H9 (cell line): Measurements from ENCODE around the gene CFAP61. TPM values are rescaled to one million over a fixed set of nuclear protein-coding genes. Genes with fewer than 3 reads are reported as not detected.

ENCODE experiments used
- DNase-seq: peaks from one replicate; pipeline ENCODE4 v3.0.0-alpha.2; 2017
- H2AFZ ChIP-seq: one replicate; pipeline ENCODE4 v1.6.1; 2013; ENCODE audit warnings: mild to moderate bottlenecking, low read length, control low read depth, moderate library complexity
- H2AK5ac ChIP-seq: 2 replicates; pipeline ENCODE4 v1.6.1; 2013; ENCODE audit warnings: low read length, control low read depth, mixed read lengths; ENCODE audit not compliant: insufficient read length
- H2BK120ac ChIP-seq: one replicate; pipeline ENCODE4 v1.6.1; 2013; ENCODE audit warnings: low read depth, mild to moderate bottlenecking, low read length, control low read depth, inconsistent platforms; ENCODE audit not compliant: poor library complexity, severe bottlenecking
- H2BK12ac ChIP-seq: 2 replicates; pipeline ENCODE4 v1.6.1; 2013; ENCODE audit warnings: low read length, control low read depth, mixed read lengths, low read depth; ENCODE audit not compliant: insufficient read length
- H2BK15ac ChIP-seq: 2 replicates; pipeline ENCODE4 v1.6.1; 2013; ENCODE audit warnings: low read depth, low read length, control low read depth
- H2BK20ac ChIP-seq: one replicate; pipeline ENCODE4 v1.6.1; 2013; ENCODE audit warnings: low read depth, mild to moderate bottlenecking, low read length, control low read depth, inconsistent platforms; ENCODE audit not compliant: poor library complexity, severe bottlenecking
- H2BK5ac ChIP-seq: 2 replicates; pipeline ENCODE4 v1.6.1; 2013; ENCODE audit warnings: low read length, control low read depth, mixed read lengths; ENCODE audit not compliant: insufficient read length
- H3K14ac ChIP-seq: 2 replicates; pipeline ENCODE4 v1.6.1; 2013; ENCODE audit warnings: low read length, control low read depth; ENCODE audit not compliant: insufficient read depth
- H3K18ac ChIP-seq: 2 replicates; pipeline ENCODE4 v1.6.1; 2013; ENCODE audit warnings: low read depth, mild to moderate bottlenecking, mixed read lengths, low read length, control low read depth; ENCODE audit not compliant: insufficient read length
- H3K23ac ChIP-seq: 2 replicates; pipeline ENCODE4 v1.6.1; 2013; ENCODE audit warnings: low read length, control low read depth, mixed read lengths, low read depth; ENCODE audit not compliant: insufficient read length
- H3K23me2 ChIP-seq: 2 replicates; pipeline ENCODE4 v1.6.1; 2013; ENCODE audit warnings: low read depth, mild to moderate bottlenecking, mixed read lengths, low read length, control low read depth; ENCODE audit not compliant: insufficient read length, poor library complexity, severe bottlenecking
- H3K27ac ChIP-seq: 2 replicates; pipeline ENCODE4 v1.5.1; 2013; ENCODE audit warnings: low read length, control low read depth, mixed read lengths, low read depth; ENCODE audit not compliant: insufficient read length
- H3K27me3 ChIP-seq: 2 replicates; pipeline ENCODE4 v1.6.1; 2013; ENCODE audit warnings: low read length, control low read depth, inconsistent platforms; ENCODE audit not compliant: insufficient read depth
- H3K4ac ChIP-seq: 2 replicates; pipeline ENCODE4 v1.6.1; 2013; ENCODE audit warnings: low read depth, mild to moderate bottlenecking, control low read depth, inconsistent platforms, low read length, moderate library complexity
- H3K4me1 ChIP-seq: 2 replicates; pipeline ENCODE4 v1.6.1; 2013; ENCODE audit warnings: low read length, control low read depth, inconsistent platforms; ENCODE audit not compliant: insufficient read depth
- H3K4me2 ChIP-seq: 2 replicates; pipeline ENCODE4 v1.6.1; 2013; ENCODE audit warnings: low read length, control low read depth, mixed read lengths; ENCODE audit not compliant: insufficient read length, insufficient read depth
- H3K56ac ChIP-seq: 2 replicates; pipeline ENCODE4 v1.6.1; 2013; ENCODE audit warnings: low read depth, mild to moderate bottlenecking, mixed read lengths, low read length, control low read depth; ENCODE audit not compliant: insufficient read length
- H3K79me1 ChIP-seq: 2 replicates; pipeline ENCODE4 v1.6.1; 2013; ENCODE audit warnings: low read depth, mild to moderate bottlenecking, moderate library complexity, low read length, control low read depth, inconsistent platforms; ENCODE audit not compliant: insufficient read depth, poor library complexity, severe bottlenecking
- H3K79me2 ChIP-seq: 2 replicates; pipeline ENCODE4 v1.6.1; 2013; ENCODE audit warnings: low read length, control low read depth, inconsistent platforms; ENCODE audit not compliant: insufficient read depth
- H3K9ac ChIP-seq: 2 replicates; pipeline ENCODE4 v1.6.1; 2013; ENCODE audit warnings: low read length, control low read depth, mixed read lengths; ENCODE audit not compliant: insufficient read length; ENCODE audit errors: extremely low read depth
- H3K9me3 ChIP-seq: one replicate; pipeline ENCODE4 v1.6.1; 2013; ENCODE audit warnings: low read depth, low read length, inconsistent platforms; ENCODE audit not compliant: control insufficient read depth
- H3T11ph ChIP-seq: one replicate; pipeline ENCODE4 v1.6.1; 2013; ENCODE audit warnings: mild to moderate bottlenecking, low read length, control low read depth, inconsistent platforms
- H4K20me1 ChIP-seq: one replicate; pipeline ENCODE4 v1.6.1; 2013; ENCODE audit not compliant: control insufficient read depth, insufficient read length, insufficient read depth
- H4K5ac ChIP-seq: 2 replicates; pipeline ENCODE4 v1.6.1; 2013; ENCODE audit warnings: low read depth, mild to moderate bottlenecking, mixed read lengths, low read length, control low read depth; ENCODE audit not compliant: insufficient read length
- H4K8ac ChIP-seq: replicated peaks from 2 replicates; pipeline ENCODE4 v1.6.1; 2013; ENCODE audit warnings: low read length, control low read depth, mixed read lengths, low read depth; ENCODE audit not compliant: insufficient read length
- H4K91ac ChIP-seq: 2 replicates; pipeline ENCODE4 v1.6.1; 2013; ENCODE audit warnings: low read depth, mild to moderate bottlenecking, moderate library complexity, mixed read lengths, low read length, control low read depth; ENCODE audit not compliant: insufficient read length
- H3K27ac Mint-ChIP-seq, 3 experiments: 2 replicates in 2 of 3; 3 replicates in 1 of 3; pipeline ENCODE4 v1.8.0; 2020 to 2021; ENCODE audit warnings: mixed read lengths in 3 of 3, mild to moderate bottlenecking in 1 of 3, moderate library complexity in 1 of 3
- H3K27me3 Mint-ChIP-seq: 2 replicates; pipeline ENCODE4 v1.8.0; 2021; ENCODE audit warnings: low read depth, mild to moderate bottlenecking, moderate library complexity, mixed read lengths
- H3K36me3 Mint-ChIP-seq, 3 experiments: 2 replicates in 2 of 3; 3 replicates in 1 of 3; pipeline ENCODE4 v1.8.0; 2020 to 2021; ENCODE audit warnings: low read depth in 3 of 3, mixed read lengths in 3 of 3; ENCODE audit not compliant: insufficient read depth in 1 of 3
- H3K4me1 Mint-ChIP-seq, 2 experiments: 2 replicates each; pipeline ENCODE4 v1.8.0; 2020; ENCODE audit warnings: mixed read lengths in 2 of 2
- H3K4me3 Mint-ChIP-seq, 2 experiments: 2 replicates in 1 of 2; 3 replicates in 1 of 2; pipeline ENCODE4 v1.8.0; 2020 to 2021; ENCODE audit warnings: mild to moderate bottlenecking in 2 of 2, mixed read lengths in 2 of 2, moderate library complexity in 1 of 2
- H3K9me3 Mint-ChIP-seq, 2 experiments: 2 replicates in 1 of 2; 3 replicates in 1 of 2; pipeline ENCODE4 v1.8.0; 2020; ENCODE audit warnings: mild to moderate bottlenecking in 2 of 2, mixed read lengths in 2 of 2, moderate library complexity in 1 of 2
- CTCF ChIP-seq: fragments of 200-600 bp; sonication (generic); conservative IDR thresholded peaks from 3 replicates; pipeline ENCODE4 v1.8.0; 2021; ENCODE audit warnings: antibody characterized with exemption, mild to moderate bottlenecking
- WGBS: extraction: QIAGEN DNeasy Blood & Tissue Kit; methylation state at CpG from one replicate; pipeline ENCODE4 v1.1.7; 2013; ENCODE audit warnings: missing lambda C conversion rate, low lambda C conversion rate, mixed read lengths; ENCODE audit not compliant: insufficient read length; ENCODE audit errors: extremely low coverage; 5-methylcytosine and 5-hydroxymethylcytosine counted together
- total RNA-seq: library from RNA; stranded (reverse); gene quantifications from 2 replicates; pipeline ENCODE4 v1.2.1, GENCODE V29; 2021

CFAP61 gene
- total RNA-seq, 1 experiment from 2014 or later, result 0.44 TPM

GRCh38 chr20:20205141-20205861 is 153.0 kb downstream of the CFAP61 start:
- H3K9me3 Mint-ChIP-seq, result no peaks in the 10 kb centered on the region
- WGBS, result no CpG with 5 or more reads among the region's 2 CpGs
- Histone ChIP-seq H4K5ac (no peak overlapping the region), H4K8ac (no peak overlapping the region), H3K4ac (no peak overlapping the region), H3K18ac (no peak overlapping the region), H2BK120ac (no peak overlapping the region), H2AFZ (no peak overlapping the region), H3K9me3 (no peaks in the 10 kb centered on the region), H3K4me2 (no peak overlapping the region), H4K20me1 (no peaks in the 10 kb centered on the region), H2BK15ac (no peak overlapping the region), H3K4me1 (peaks cover 6% of the 10 kb centered on the region; the same call in 1 of the 2 replicates), H3K27me3 (no peaks in the 10 kb centered on the region), H4K91ac (no peak overlapping the region), H3K27ac (no peak overlapping the region), H3K79me1 (no peaks in the 10 kb centered on the region), H2AK5ac (no peak overlapping the region), H3T11ph (no peak overlapping the region), H3K56ac (no peak overlapping the region), H3K79me2 (no peaks in the 10 kb centered on the region), H2BK20ac (no peak overlapping the region), H3K23me2 (no peaks in the 10 kb centered on the region), H2BK5ac (no peak overlapping the region), H3K23ac (no peak overlapping the region), H3K14ac (no peak overlapping the region), H2BK12ac (no peak overlapping the region), H3K9ac (no peak overlapping the region)
- no peak for TF ChIP-seq CTCF
- H3K27me3 Mint-ChIP-seq, result no peaks in the 10 kb centered on the region
- H3K36me3 Mint-ChIP-seq, result no peaks in the 10 kb centered on the region
- no peak overlapping the region for H3K27ac Mint-ChIP-seq
- peaks cover 28 to 30% of the 10 kb centered on the region in 2 experiments for H3K4me1 Mint-ChIP-seq
- no peak overlapping the region for H3K4me3 Mint-ChIP-seq
- DNase-seq, result no peak
